Mesodermal cell (in vitro differentiated cells): ENCODE measurements around the gene SHH. TPM values are rescaled to one million over a fixed set of nuclear protein-coding genes. Genes with fewer than 3 reads are reported as not detected.

Source experiments
- H3K27ac ChIP-seq: 2 replicates; pipeline ENCODE4 v1.7.0; 2013; ENCODE audit warnings: mild to moderate bottlenecking, low read depth, low read length, moderate library complexity; ENCODE audit not compliant: severe bottlenecking
- H3K36me3 ChIP-seq: 2 replicates; pipeline ENCODE4 v1.7.1; 2013; ENCODE audit warnings: mild to moderate bottlenecking, low read length, moderate library complexity; ENCODE audit not compliant: control insufficient read depth, insufficient read depth
- H3K4me1 ChIP-seq: one replicate; pipeline ENCODE4 v1.7.1; 2013; ENCODE audit warnings: mild to moderate bottlenecking, low read length; ENCODE audit not compliant: insufficient read depth, control insufficient read depth, poor library complexity, severe bottlenecking
- H3K4me3 ChIP-seq: 2 replicates; pipeline ENCODE4 v1.7.0; 2013; ENCODE audit warnings: low read length, control low read depth, mild to moderate bottlenecking; ENCODE audit not compliant: insufficient read depth, poor library complexity, severe bottlenecking; ENCODE audit errors: extremely low read depth
- H3K9me3 ChIP-seq: 2 replicates; pipeline ENCODE4 v1.7.1; 2013; ENCODE audit warnings: mild to moderate bottlenecking, low read length, moderate library complexity; ENCODE audit not compliant: control insufficient read depth
- WGBS, 2 experiments: methylation state at CpG; one replicate each; pipeline ENCODE4 v1.1.5; 2013; ENCODE audit warnings: missing lambda C conversion rate in 2 of 2; ENCODE audit not compliant: insufficient coverage in 2 of 2; 5-methylcytosine and 5-hydroxymethylcytosine counted together
- polyA plus RNA-seq, 2 experiments: library from polyadenylated mRNA; stranded (reverse); fragments of 50-300 nt; gene quantifications; one replicate each; pipeline ENCODE4 v1.2.3, GENCODE V29; 2013

The SHH gene
- not detected for polyA plus RNA-seq (2013, experiment 1 of 2)
- polyA plus RNA-seq (2013, experiment 2 of 2), result not detected

GRCh38 chr7:155811895-155812761 lies at the start of gene SHH:
TSS of gene SHH (minus strand) at chr7:155812463. CDS start at chr7:155812122, 341 bp downstream.
- Histone ChIP-seq H3K4me3 (no peak within 1 kb of the TSS), H3K9me3 (no peaks in the 10 kb centered on the region), H3K4me1 (peaks cover 21% of the 10 kb centered on the region), H3K36me3 (no peaks in the 10 kb centered on the region), H3K27ac (no peak within 1 kb of the TSS)
- 2% methylated on average over 25 to 34 of the region's 53 CpGs for WGBS, 2 experiments

- Histone ChIP-seq H3K27ac (no peak overlapping the region), H3K4me1 (no peaks in the 10 kb centered on the region), H3K36me3 (no peaks in the 10 kb centered on the region), H3K9me3 (no peaks in the 10 kb centered on the region), H3K4me3 (no peak overlapping the region)
- WGBS, 2 experiments, result 62 to 63% methylated on average over 11 of the region's 11 CpGs
These were observed 49.2 kb upstream of the SHH start for GRCh38 chr7:155861480-155861868.

GRCh38 chr7:155860840-155861479 lies 48.7 kb upstream of the SHH start:
- H3K27ac ChIP-seq, result no peak overlapping the region
- no peaks in the 10 kb centered on the region for H3K9me3 ChIP-seq
- WGBS, 2 experiments, result 79 to 86% methylated on average over 9 to 10 of the region's 11 CpGs
- H3K36me3 ChIP-seq, result no peaks in the 10 kb centered on the region
- H3K4me1 ChIP-seq, result no peaks in the 10 kb centered on the region
- no peak overlapping the region for H3K4me3 ChIP-seq

GRCh38 chr7:155860461-155860839 lies 48.2 kb upstream of the SHH start:
- no peaks in the 10 kb centered on the region for H3K36me3 ChIP-seq
- H3K27ac ChIP-seq, result no peak overlapping the region
- H3K9me3 ChIP-seq, result no peaks in the 10 kb centered on the region
- H3K4me1 ChIP-seq, result no peaks in the 10 kb centered on the region
- H3K4me3 ChIP-seq, result no peak overlapping the region
- WGBS, 2 experiments, result 81 to 83% methylated on average over 4 of the region's 4 CpGs

GRCh38 chr7:155858521-155859061 lies 46.3 kb upstream of the SHH start:
- Histone ChIP-seq H3K4me1 (no peaks in the 10 kb centered on the region), H3K27ac (no peak overlapping the region), H3K36me3 (no peaks in the 10 kb centered on the region), H3K9me3 (no peaks in the 10 kb centered on the region), H3K4me3 (no peak overlapping the region)
- WGBS, 2 experiments, result 57% methylated on average over 1 of the region's 3 CpGs; no CpG with 5 or more reads in 1 of the 2 experiments

GRCh38 chr7:155857141-155857540 lies 44.9 kb upstream of the SHH start:
- no peak overlapping the region for H3K27ac ChIP-seq
- H3K9me3 ChIP-seq, result no peaks in the 10 kb centered on the region
- H3K4me1 ChIP-seq, result no peaks in the 10 kb centered on the region
- no peaks in the 10 kb centered on the region for H3K36me3 ChIP-seq
- no peak overlapping the region for H3K4me3 ChIP-seq
- 92 to 97% methylated on average over 3 of the region's 3 CpGs for WGBS, 2 experiments

- no peaks in the 10 kb centered on the region for H3K4me1 ChIP-seq
- H3K4me3 ChIP-seq, result no peak overlapping the region
- H3K27ac ChIP-seq, result no peak overlapping the region
- H3K36me3 ChIP-seq, result no peaks in the 10 kb centered on the region
- WGBS, 2 experiments, result 83 to 86% methylated on average over 3 of the region's 3 CpGs
- H3K9me3 ChIP-seq, result no peaks in the 10 kb centered on the region
These were observed 44.4 kb upstream of the SHH start for GRCh38 chr7:155856656-155857055.

- Histone ChIP-seq H3K4me3 (no peak overlapping the region), H3K36me3 (no peaks in the 10 kb centered on the region), H3K9me3 (no peaks in the 10 kb centered on the region), H3K27ac (no peak overlapping the region), H3K4me1 (no peaks in the 10 kb centered on the region)
- WGBS, 2 experiments, result 86 to 93% methylated on average over 4 to 5 of the region's 5 CpGs
These were observed 40.4 kb upstream of the SHH start for GRCh38 chr7:155852426-155853301.

GRCh38 chr7:155851892-155852291 lies 39.6 kb upstream of the SHH start:
- no peak overlapping the region for H3K4me3 ChIP-seq
- no peaks in the 10 kb centered on the region for H3K9me3 ChIP-seq
- H3K27ac ChIP-seq, result no peak overlapping the region
- 70 to 100% methylated on average over 3 to 5 of the region's 5 CpGs for WGBS, 2 experiments
- H3K36me3 ChIP-seq, result no peaks in the 10 kb centered on the region
- H3K4me1 ChIP-seq, result no peaks in the 10 kb centered on the region
